HUES6 (cell line): ENCODE results near the gene COBL.

ENCODE experiments used
- H3K27ac ChIP-seq: 2 replicates; pipeline ENCODE4 v1.7.0; 2013; ENCODE audit warnings: low read depth, mild to moderate bottlenecking, low read length, inconsistent platforms
- H3K27me3 ChIP-seq: 2 replicates; pipeline ENCODE4 v1.6.1; 2013; ENCODE audit warnings: low read length; ENCODE audit not compliant: control insufficient read depth, insufficient read depth
- H3K36me3 ChIP-seq: 2 replicates; pipeline ENCODE4 v1.6.1; 2013; ENCODE audit warnings: low read length; ENCODE audit not compliant: control insufficient read depth, insufficient read depth
- H3K4me1 ChIP-seq: 2 replicates; pipeline ENCODE4 v1.6.1; 2013; ENCODE audit warnings: low read length; ENCODE audit not compliant: control insufficient read depth, insufficient read depth
- H3K4me3 ChIP-seq: 2 replicates; pipeline ENCODE4 v1.5.1; 2013; ENCODE audit warnings: low read depth, low read length
- H3K9ac ChIP-seq: one replicate; pipeline ENCODE4 v1.6.1; 2013; ENCODE audit warnings: mild to moderate bottlenecking, low read length
- H3K9me3 ChIP-seq: 2 replicates; pipeline ENCODE4 v1.6.1; 2013; ENCODE audit warnings: low read depth, low read length; ENCODE audit not compliant: control insufficient read depth, insufficient read depth

Gene COBL

DNA sequence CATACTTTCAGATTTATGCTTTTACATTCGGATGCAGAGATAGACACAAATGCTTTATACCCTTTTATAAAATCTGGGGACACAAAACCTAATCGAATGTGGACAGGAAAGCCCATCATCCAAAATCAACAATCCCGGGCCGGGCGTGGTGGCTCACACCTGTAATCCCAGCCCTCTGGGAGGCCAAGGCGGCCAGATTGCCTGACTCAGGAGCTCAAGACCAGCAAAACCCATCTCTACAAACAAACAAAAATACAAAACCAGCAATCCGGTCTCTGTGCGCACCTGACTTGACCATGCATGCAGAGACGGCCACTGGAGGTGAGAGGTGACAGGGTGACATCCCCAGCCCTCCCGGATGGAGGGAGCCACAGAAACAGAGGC, 13.5 kb downstream of the COBL start:
- no peaks in the 10 kb centered on the region for H3K36me3 ChIP-seq
- no peak overlapping the region for H3K4me3 ChIP-seq
- peaks cover 45% of the 10 kb centered on the region for H3K4me1 ChIP-seq
- no peak overlapping the region for H3K9ac ChIP-seq
- H3K27me3 ChIP-seq: no peaks in the 10 kb centered on the region
- H3K27ac ChIP-seq: no peak overlapping the region
- no peaks in the 10 kb centered on the region for H3K9me3 ChIP-seq

DNA sequence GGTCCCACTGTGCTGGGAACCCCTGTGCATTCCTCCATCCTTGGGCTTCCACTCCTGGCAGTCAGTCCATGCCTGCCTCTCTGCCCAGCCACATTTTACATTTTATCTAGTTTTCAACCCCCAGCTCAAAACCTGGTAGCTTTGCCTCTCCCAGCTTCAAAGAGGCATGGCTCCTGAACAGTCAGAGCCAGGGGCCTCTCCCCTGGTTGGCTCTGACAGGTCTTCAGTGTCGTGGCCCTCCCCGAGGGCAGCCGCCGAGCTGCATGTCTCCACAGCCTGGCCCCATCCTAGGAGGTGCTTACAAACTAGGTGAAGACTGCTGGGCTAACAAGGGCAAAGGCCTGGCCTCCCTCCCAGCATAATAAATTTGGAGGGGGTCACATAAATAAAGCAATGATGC, 14.8 kb downstream of the COBL start:
- Histone ChIP-seq H3K36me3 (no peaks in the 10 kb centered on the region), H3K4me1 (peaks cover 43% of the 10 kb centered on the region), H3K27me3 (no peaks in the 10 kb centered on the region), H3K9ac (no peak overlapping the region), H3K4me3 (no peak overlapping the region), H3K27ac (no peak overlapping the region), H3K9me3 (no peaks in the 10 kb centered on the region)

DNA sequence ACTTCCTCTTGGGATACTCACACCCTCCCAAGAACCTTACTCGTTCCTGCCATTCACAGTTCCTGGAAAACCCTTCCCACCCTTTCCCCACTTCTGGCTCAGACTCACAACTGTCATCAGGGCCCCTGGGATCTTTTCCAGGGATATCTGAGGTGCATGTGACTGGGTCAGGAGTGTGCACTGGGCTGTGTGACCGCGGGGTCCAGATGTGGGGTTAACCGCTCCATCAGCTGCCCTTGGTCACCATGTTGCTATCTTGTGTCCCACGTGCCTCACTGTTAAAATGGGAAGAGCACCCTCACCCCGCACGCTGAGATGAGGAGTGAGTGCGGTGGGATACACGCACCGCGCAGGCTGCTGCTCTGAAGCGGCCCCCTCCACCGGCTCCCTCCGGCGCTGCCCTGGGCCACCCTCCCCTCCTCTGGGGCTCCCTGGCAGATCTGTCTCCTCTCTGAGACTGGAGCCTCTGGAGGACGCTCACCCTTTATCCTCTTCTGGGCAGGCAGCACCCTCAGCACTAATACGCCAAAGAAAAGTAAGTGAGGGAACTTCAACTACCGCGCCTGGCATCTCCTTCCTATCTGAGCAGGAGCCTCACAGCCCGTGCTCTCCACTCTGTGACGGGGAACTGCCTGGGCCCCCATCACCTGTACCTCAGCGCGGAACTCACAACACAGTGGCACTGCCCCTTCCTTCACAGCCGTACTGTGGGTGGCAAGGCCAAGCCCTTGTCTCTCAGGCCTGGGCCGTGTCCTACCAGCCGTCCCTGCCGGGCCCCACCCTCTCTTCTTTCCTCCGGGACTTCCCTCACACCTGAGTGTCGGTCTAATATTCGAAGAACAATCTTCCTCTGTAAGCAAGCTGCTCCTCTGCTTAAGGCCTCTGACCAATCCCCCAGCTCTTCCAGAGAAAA, 15.6 kb downstream of the COBL start:
- no peaks in the 10 kb centered on the region for H3K36me3 ChIP-seq
- no peaks in the 10 kb centered on the region for H3K27me3 ChIP-seq
- H3K4me3 ChIP-seq: no peak overlapping the region
- H3K9me3 ChIP-seq: no peaks in the 10 kb centered on the region
- no peak overlapping the region for H3K27ac ChIP-seq
- peaks cover 42% of the 10 kb centered on the region for H3K4me1 ChIP-seq
- no peak overlapping the region for H3K9ac ChIP-seq

DNA sequence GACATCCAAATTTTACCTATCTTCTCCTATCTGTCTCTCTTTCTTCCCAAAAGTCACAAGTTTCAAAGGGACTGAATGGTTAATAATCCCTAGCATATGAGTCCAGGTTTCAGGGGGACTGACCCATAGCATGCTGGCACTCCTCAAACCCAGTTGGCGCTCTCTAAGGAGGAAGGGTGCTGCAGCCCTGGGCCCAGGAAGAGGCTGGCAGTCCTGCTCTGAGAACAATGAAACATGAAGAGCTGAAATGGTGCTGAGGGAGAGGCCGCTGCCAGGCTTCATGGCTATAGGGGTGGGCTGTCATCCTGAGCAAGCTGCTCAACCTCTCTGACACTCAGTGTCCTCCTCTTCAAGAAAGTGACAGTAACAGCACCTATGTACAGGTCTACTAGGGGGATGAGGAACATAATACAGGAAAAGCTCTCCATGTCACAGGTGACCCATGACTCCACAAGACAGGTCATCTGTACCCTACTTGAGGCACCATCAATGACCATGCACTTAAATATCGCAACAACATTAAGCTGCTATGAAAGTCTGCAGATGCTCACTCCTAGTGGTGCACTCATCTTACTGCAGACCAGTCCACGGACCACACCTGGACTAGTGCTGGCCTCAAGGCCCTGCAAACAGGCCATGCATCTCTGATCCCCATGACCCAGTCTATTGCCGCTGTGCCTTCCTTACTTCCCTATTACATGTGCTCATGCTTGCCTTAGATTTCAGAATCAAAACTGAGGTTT, 17.0 kb downstream of the COBL start:
- Histone ChIP-seq H3K27me3 (no peaks in the 10 kb centered on the region), H3K27ac (no peak overlapping the region), H3K9ac (no peak overlapping the region), H3K4me1 (peaks cover 37% of the 10 kb centered on the region), H3K36me3 (no peaks in the 10 kb centered on the region), H3K9me3 (no peaks in the 10 kb centered on the region), H3K4me3 (no peak overlapping the region)

DNA sequence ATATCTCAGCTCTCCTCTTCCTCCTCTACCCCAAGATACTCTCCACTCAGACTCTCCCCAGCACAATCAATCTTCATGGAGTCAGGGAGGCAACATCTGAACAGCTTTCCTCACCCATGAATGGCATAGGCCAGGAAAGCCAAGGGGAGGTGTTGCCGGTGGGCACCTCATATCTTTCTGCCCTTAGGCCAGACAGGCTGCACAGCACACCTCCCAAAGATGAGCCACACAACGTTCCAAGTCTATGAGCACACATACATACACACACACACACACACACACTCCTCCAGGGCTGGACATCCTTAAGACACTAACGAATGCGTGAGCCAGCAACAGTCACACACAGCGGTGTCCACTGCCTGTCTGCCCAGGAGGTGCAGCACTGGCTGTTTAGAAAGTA, 17.7 kb downstream of the COBL start:
- no peak overlapping the region for H3K4me3 ChIP-seq
- H3K4me1 ChIP-seq: peaks cover 37% of the 10 kb centered on the region
- no peaks in the 10 kb centered on the region for H3K27me3 ChIP-seq
- no peaks in the 10 kb centered on the region for H3K36me3 ChIP-seq
- H3K27ac ChIP-seq: no peak overlapping the region
- no peaks in the 10 kb centered on the region for H3K9me3 ChIP-seq
- H3K9ac ChIP-seq: no peak overlapping the region

DNA sequence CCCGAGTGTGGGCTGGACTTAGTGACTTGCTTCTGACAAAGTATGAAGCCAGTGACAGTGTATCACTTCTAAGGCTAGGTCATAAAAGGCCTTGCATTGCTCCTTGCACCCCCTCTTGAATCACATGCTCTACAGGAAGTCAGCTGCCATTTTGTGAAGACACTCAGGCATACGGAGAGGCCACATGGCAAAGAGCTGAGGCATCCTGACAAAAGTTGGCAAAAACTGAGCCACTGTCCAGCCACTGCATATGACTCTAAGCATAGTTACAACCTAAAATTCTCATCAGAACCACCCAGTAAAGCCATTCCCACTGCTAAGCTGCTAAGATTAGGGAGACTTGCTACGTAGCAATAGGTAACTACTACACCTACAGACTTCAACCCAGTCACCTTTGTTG, 18.6 kb downstream of the COBL start:
- Histone ChIP-seq H3K9me3 (no peaks in the 10 kb centered on the region), H3K27me3 (no peaks in the 10 kb centered on the region), H3K4me3 (no peak overlapping the region), H3K27ac (no peak overlapping the region), H3K36me3 (no peaks in the 10 kb centered on the region), H3K4me1 (peaks cover 32% of the 10 kb centered on the region), H3K9ac (no peak overlapping the region)

DNA sequence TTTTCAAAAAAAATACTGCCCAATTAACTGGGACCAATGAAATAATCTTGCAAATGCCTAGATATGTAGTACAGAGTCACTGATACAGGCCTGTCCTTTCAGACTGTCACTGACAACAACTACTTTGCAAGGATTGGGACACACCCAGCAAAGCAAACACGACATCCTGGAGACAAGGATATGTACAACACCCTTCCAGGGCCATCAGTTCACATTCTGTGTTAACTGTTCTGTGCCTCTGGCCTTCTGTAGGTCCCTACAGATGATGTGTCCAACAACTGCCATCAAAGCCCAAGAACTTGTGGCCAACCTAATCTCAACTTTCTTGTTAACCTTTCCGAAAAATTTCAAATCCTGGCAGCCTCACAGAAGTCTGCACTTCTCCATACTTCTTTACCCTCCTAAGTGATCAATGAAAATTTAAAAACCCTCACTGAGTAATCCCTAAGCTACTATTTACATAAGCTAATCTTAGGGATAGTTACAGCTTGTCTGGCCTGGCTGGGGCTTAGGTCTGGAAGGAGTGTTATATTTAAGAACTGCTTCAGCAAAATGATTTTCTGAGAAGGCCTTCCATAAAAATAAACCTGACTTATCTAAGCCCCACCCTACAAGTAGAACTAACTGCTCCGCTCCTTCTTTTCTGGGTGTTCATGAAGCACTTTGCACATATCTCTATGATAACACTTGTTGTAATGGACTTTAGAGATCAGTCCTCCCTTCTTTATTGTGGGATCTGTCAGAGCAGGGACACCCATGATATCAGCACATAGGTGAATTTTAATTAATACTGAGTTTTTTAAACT, 21.0 kb downstream of the COBL start:
- Histone ChIP-seq H3K9me3 (no peaks in the 10 kb centered on the region), H3K27ac (no peak overlapping the region), H3K4me1 (peaks cover 30% of the 10 kb centered on the region), H3K9ac (no peak overlapping the region), H3K36me3 (no peaks in the 10 kb centered on the region), H3K27me3 (no peaks in the 10 kb centered on the region), H3K4me3 (no peak overlapping the region)

DNA sequence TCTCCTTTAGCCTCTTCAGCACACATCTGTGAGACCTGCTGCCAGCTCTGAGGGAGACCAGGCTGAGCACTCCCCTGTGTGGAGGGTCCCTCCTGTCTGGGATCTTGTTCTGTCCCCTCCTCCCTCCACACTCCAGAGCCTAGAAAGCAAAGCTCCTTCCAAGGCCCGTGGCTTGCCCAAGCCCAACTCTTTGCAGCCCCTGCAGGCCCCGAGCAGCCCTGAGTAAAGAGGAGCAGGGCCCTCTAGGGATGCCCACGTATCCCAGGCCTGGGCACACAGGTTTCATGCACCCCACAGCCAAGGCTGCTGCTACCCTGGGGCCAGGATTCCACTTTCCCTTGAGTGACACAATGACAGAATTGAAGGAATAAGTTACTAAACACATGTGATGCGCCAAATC, 24.0 kb downstream of the COBL start:
- Histone ChIP-seq H3K27ac (no peak overlapping the region), H3K36me3 (no peaks in the 10 kb centered on the region), H3K4me3 (no peak overlapping the region), H3K9me3 (no peaks in the 10 kb centered on the region), H3K4me1 (peaks cover 47% of the 10 kb centered on the region), H3K9ac (no peak overlapping the region), H3K27me3 (no peaks in the 10 kb centered on the region)

DNA sequence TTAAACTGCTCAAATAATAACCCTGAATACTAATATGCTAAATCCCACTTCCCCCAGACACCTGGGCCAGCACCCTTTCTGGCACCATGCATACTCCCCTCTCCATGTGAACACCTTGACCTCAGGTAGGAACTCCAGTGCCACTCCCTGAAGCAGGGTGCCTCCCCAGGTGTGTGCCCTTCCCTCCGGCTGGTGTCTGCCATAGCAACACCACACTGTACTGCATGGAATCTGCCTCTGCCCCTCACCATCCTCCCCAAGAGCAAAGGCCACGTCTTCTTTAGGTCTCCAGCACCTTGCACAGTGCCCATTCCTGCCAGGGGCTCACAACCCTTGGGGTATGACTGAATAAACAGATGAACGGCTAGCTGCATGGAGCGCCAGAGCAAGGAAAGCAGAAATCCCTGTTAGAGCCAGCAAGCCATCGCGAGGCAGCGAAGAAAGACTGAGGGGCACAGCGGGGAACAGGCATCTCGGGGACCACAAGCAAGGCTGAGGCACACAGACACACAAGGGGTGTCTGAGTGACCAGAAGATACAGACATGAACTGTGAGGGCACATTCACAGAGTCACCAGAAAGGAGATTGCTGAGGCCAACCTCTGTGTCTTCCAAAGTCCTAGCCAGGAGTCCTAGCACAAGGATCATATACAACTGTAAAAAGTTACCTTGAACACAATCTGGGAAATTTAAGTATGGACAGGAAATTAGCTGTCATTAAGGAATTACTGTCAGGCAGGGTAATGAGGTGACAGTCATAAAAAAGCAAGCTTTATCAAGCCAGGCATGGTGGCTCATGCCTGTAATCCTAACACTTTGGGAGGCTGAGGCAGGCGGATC, 25.7 kb downstream of the COBL start:
- H3K36me3 ChIP-seq: no peaks in the 10 kb centered on the region
- H3K4me3 ChIP-seq: no peak overlapping the region
- no peak overlapping the region for H3K9ac ChIP-seq

DNA sequence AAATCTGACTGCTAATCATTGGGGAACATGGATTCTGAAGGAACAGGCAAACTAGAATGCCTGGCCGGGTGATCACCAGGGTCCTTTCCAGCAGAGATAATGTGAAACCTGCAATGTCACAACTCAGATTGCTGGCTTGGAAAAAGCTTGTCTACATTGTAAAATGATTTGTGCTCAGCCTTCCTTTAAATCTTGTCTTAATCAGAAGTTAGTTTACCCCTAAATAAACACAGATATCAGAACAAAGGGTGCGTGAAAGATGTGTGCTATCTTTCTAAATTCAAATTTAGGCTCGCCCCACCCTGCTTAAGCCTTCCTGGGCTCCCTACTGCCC, 26.3 kb downstream of the COBL start:
- H3K27ac ChIP-seq: no peak overlapping the region

More for the DNA sequence above, 25.7 kb downstream of the COBL start:
- Histone ChIP-seq H3K4me1 (peaks cover 35% of the 10 kb centered on the region), H3K27ac (no peak overlapping the region), H3K9me3 (no peaks in the 10 kb centered on the region), H3K27me3 (no peaks in the 10 kb centered on the region)

More for the DNA sequence above, 26.3 kb downstream of the COBL start:
- no peak overlapping the region for H3K4me3 ChIP-seq
- no peaks in the 10 kb centered on the region for H3K36me3 ChIP-seq
- no peaks in the 10 kb centered on the region; the same call in 1 of the 2 replicates for H3K9me3 ChIP-seq
- H3K27me3 ChIP-seq: no peaks in the 10 kb centered on the region
- no peak overlapping the region for H3K9ac ChIP-seq
- peaks cover 29% of the 10 kb centered on the region for H3K4me1 ChIP-seq
